Right lobe of liver (tissue), 4 donors: ENCODE data around the gene BCL2L12.

ENCODE experiments used
- POLR2A ChIP-seq: fragments of 450-650 bp; IDR thresholded peaks from one replicate; pipeline ENCODE4 v1.6.1; 2017; ENCODE audit warnings: antibody characterized with exemption, mild to moderate bottlenecking
- TF ChIP-seq, protein P1 (sequence below), 4 donors: fragments of 200-600 bp in 3 of 4; fragments of 450-650 bp in 1 of 4; IDR thresholded peaks; one replicate each; pipeline versions ENCODE4 v1.5.1 to v1.8.0; 2016 to 2022; ENCODE audit warnings: antibody characterized with exemption in 4 of 4, mild to moderate bottlenecking in 2 of 4
- donor health status: DM: no; HTN: no; CAD: no.
- donor health status: DM: no; HTN: no; CAD: no.
- donor health status: DM: no; HTN: yes; CAD: no.

DNA sequence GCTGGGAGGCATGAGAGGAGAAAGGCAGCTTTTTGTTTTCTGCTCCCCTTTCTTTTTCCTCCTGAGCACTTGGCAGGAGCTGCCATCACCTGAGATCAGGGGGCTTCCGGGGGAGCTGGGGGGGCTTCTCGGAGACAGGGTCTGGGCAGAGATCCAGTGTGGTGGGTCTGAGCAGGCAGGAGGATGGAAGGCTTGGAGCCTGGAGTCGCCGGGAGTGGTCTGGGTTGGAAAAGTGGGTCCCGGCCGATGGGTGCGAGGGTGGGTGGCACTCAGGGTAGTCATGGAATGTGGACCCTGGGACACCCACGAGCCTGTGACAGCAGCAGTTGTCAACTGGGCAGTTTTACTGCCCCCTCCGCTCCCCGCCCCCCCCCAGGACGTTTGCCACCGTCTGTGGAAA lies 21.4 kb downstream of the BCL2L12 start:
- no peak for TF ChIP-seq POLR2A
- TF ChIP-seq, protein P1, sequence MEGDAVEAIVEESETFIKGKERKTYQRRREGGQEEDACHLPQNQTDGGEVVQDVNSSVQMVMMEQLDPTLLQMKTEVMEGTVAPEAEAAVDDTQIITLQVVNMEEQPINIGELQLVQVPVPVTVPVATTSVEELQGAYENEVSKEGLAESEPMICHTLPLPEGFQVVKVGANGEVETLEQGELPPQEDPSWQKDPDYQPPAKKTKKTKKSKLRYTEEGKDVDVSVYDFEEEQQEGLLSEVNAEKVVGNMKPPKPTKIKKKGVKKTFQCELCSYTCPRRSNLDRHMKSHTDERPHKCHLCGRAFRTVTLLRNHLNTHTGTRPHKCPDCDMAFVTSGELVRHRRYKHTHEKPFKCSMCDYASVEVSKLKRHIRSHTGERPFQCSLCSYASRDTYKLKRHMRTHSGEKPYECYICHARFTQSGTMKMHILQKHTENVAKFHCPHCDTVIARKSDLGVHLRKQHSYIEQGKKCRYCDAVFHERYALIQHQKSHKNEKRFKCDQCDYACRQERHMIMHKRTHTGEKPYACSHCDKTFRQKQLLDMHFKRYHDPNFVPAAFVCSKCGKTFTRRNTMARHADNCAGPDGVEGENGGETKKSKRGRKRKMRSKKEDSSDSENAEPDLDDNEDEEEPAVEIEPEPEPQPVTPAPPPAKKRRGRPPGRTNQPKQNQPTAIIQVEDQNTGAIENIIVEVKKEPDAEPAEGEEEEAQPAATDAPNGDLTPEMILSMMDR (IDR thresholded peaks at IDR 0.05): no peak
